ENCODE data around the gene CGB3. TPM values are rescaled to one million over a fixed set of nuclear protein-coding genes. Genes with fewer than 3 reads are reported as not detected.

CGB3 gene
- total and polyA plus RNA-seq, 2 of the 4 experiments (the other 2 are of a cell fraction): not detected

DNA sequence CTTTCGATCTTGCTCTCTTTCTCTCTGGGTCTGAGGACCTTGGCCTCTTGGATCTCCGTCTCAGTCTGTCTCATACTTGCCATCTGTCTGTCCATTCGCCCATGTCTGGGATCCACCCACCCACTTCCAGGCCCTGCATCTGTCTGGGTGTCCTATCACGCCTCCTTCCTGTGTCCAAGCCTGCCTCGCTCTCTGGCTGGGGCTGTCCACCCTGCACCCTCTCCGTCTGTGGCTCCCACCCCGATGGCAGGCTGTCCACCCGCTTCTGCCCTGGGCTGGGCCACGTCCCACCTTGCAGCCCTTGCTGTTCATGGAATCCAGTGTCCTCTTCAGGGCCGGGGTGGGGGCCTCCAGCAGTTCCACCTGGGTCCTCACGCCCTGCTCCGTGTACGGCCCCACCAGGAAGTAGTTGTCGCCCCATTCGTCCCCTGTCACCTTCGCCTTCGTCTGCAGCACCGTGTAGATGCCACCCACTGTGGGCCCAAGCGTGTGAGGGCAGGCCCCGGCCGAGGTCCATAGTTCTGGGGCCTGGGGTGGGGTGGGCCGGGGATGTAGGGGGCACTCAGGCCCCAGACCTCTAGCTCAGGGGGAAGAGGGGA is 33.0 kb downstream of the CGB3 start:
- H3K9ac ChIP-seq (ENCODE audit: low read depth, low read length): peak overlapping the region; percentile 92; the same call in 1 of the 2 replicates
- TF ChIP-seq MXI1 (IDR thresholded peaks at IDR 0.05; ENCODE audit: borderline replicate concordance, low read depth, low read length) (no peak), SMC3 (IDR thresholded peaks at IDR 0.05; ENCODE audit: low read depth, low read length) (no peak), RAD21 (IDR thresholded peaks at IDR 0.05; ENCODE audit: low read length) (no peak), NFE2L2 (IDR thresholded peaks at IDR 0.05; ENCODE audit: low read depth, low read length) (no peak), MAZ (IDR thresholded peaks at IDR 0.05; ENCODE audit: borderline replicate concordance, low read depth, low read length) (no peak), POLR2A (IDR thresholded peaks at IDR 0.05; ENCODE audit: low read depth, low read length) (no peak), RCOR1 (IDR thresholded peaks at IDR 0.05; ENCODE audit: insufficient replicate concordance, low read length) (no peak), CEBPB (IDR thresholded peaks at IDR 0.05; ENCODE audit: low read depth, low read length) (no peak)
- TF ChIP-seq, protein P1, sequence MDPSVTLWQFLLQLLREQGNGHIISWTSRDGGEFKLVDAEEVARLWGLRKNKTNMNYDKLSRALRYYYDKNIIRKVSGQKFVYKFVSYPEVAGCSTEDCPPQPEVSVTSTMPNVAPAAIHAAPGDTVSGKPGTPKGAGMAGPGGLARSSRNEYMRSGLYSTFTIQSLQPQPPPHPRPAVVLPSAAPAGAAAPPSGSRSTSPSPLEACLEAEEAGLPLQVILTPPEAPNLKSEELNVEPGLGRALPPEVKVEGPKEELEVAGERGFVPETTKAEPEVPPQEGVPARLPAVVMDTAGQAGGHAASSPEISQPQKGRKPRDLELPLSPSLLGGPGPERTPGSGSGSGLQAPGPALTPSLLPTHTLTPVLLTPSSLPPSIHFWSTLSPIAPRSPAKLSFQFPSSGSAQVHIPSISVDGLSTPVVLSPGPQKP (IDR thresholded peaks at IDR 0.05; ENCODE audit: borderline replicate concordance, low read depth, low read length): no peak
- TF ChIP-seq, protein P2, sequence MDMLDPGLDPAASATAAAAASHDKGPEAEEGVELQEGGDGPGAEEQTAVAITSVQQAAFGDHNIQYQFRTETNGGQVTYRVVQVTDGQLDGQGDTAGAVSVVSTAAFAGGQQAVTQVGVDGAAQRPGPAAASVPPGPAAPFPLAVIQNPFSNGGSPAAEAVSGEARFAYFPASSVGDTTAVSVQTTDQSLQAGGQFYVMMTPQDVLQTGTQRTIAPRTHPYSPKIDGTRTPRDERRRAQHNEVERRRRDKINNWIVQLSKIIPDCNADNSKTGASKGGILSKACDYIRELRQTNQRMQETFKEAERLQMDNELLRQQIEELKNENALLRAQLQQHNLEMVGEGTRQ (IDR thresholded peaks at IDR 0.05; ENCODE audit: low read depth, low read length): no peak
- TF ChIP-seq, protein P3, sequence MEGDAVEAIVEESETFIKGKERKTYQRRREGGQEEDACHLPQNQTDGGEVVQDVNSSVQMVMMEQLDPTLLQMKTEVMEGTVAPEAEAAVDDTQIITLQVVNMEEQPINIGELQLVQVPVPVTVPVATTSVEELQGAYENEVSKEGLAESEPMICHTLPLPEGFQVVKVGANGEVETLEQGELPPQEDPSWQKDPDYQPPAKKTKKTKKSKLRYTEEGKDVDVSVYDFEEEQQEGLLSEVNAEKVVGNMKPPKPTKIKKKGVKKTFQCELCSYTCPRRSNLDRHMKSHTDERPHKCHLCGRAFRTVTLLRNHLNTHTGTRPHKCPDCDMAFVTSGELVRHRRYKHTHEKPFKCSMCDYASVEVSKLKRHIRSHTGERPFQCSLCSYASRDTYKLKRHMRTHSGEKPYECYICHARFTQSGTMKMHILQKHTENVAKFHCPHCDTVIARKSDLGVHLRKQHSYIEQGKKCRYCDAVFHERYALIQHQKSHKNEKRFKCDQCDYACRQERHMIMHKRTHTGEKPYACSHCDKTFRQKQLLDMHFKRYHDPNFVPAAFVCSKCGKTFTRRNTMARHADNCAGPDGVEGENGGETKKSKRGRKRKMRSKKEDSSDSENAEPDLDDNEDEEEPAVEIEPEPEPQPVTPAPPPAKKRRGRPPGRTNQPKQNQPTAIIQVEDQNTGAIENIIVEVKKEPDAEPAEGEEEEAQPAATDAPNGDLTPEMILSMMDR (conservative IDR thresholded peaks at IDR 0.05; ENCODE audit: low read depth, low read length): no peak
- peak overlapping the region; percentile 48 for H2AK9ac ChIP-seq (replicated peaks; ENCODE audit: low read depth, low read length, poor library complexity)
- CTCF ChIA-PET: interaction anchor here (1.0 to 1.2 kb wide), 2 partner anchors 9 to 155 kb away, joined by 3 to 4 read pairs; partner anchors contain the start of gene HSD17B14
- H2AFZ ChIP-seq (replicated peaks; ENCODE audit: low read length, poor library complexity): no peak overlapping the region
- H4K5ac ChIP-seq (ENCODE audit: low read depth, low read length): no peak overlapping the region
- no peak for DNase-seq
- BruUV-seq (replicated peaks): no TSS peak
- no peak overlapping the region for H4K8ac ChIP-seq (ENCODE audit: low read depth in 2 of 2, low read length in 2 of 2)
- no peak overlapping the region for H3K23ac ChIP-seq (ENCODE audit: low read depth, low read length)
- no peak overlapping the region for H3K56ac ChIP-seq (ENCODE audit: extremely low read depth, insufficient read depth, low read length)
- no peak overlapping the region for H3K27ac ChIP-seq (ENCODE audit: insufficient read depth, low read length)
- H3K36me3 ChIP-seq (ENCODE audit: control insufficient read depth, insufficient read depth, low read length): peaks cover 29% of the 10 kb centered on the region
- H2AK5ac ChIP-seq (ENCODE audit: low read depth, low read length): peak overlapping the region; percentile 20; the same call in 1 of the 2 replicates
- dilution Hi-C loops (cut with HindIII; ENCODE audit: low sequenced_read_pairs, unreplicated experiment) (no loop called here), intact Hi-C loops (cut with micrococcal nuclease) (loop anchor here (5.0 to 10.0 kb wide), 3 partner anchors 66 to 214 kb away; partner anchors contain the start of genes CGB7 and KCNA7), in situ Hi-C loops (cut with MboI; ENCODE audit: low sequenced_read_pairs) (no loop called here)
- peaks cover 21 to 76% of the 10 kb centered on the region in 2 experiments for H3K79me1 ChIP-seq (ENCODE audit: low read depth in 1 of 2, low read length in 2 of 2)
- no peaks in the 10 kb centered on the region for H3K27me3 ChIP-seq (ENCODE audit: control insufficient read depth, insufficient read depth, low read length)
- peak overlapping the region; percentile 89; the same call in 1 of the 2 replicates for H3K4me2 ChIP-seq (ENCODE audit: low read depth, low read length)
- H3K4ac ChIP-seq (ENCODE audit: low read depth, low read length): no peak overlapping the region
- WGBS, 2 experiments (ENCODE audit: extremely low coverage in 2 of 2, insufficient read length in 1 of 2): 95% methylated on average over 8 of the region's 22 CpGs; no CpG with 5 or more reads in 1 of the 2 experiments
- no peak for ATAC-seq (ENCODE audit: low read depth)
- no peak overlapping the region for H3K4me3 ChIP-seq (ENCODE audit: insufficient read depth, low read depth, low read length)
- H2BK5ac ChIP-seq (ENCODE audit: low read depth, low read length, poor library complexity, severe bottlenecking): no peak overlapping the region
- no peak overlapping the region for H3K14ac ChIP-seq (replicated peaks; ENCODE audit: low read depth, low read length)
- no peak overlapping the region for H3K18ac ChIP-seq (ENCODE audit: low read depth, low read length)
- H2BK20ac ChIP-seq (ENCODE audit: low read depth, low read length): no peak overlapping the region
- no peak overlapping the region for H4K91ac ChIP-seq (ENCODE audit: insufficient read depth, low read depth, low read length)
- 0 out of 2 replicates have a peak, but pooled peaks cover 3% of the 10 kb centered on the region for H3K9me1 ChIP-seq (ENCODE audit: insufficient read depth, low read length)
- H3K4me1 ChIP-seq (ENCODE audit: control insufficient read depth, insufficient read depth, low read length): peaks cover 12% of the 10 kb centered on the region
- no peak overlapping the region for H2BK120ac ChIP-seq (ENCODE audit: low read depth, low read length)
- H4K20me1 ChIP-seq (ENCODE audit: insufficient read depth, low read length): peaks cover 25% of the 10 kb centered on the region
- POLR2A ChIA-PET (ENCODE audit: unreplicated experiment): no interaction called here
- no peaks in the 10 kb centered on the region for H3K9me3 ChIP-seq (ENCODE audit: control insufficient read depth, insufficient read depth, low read length)
- H2BK15ac ChIP-seq (ENCODE audit: low read depth, low read length): no peak overlapping the region

All from IMR-90 (cell line).